Measurements from ENCODE around the gene CDH13.

DNA sequence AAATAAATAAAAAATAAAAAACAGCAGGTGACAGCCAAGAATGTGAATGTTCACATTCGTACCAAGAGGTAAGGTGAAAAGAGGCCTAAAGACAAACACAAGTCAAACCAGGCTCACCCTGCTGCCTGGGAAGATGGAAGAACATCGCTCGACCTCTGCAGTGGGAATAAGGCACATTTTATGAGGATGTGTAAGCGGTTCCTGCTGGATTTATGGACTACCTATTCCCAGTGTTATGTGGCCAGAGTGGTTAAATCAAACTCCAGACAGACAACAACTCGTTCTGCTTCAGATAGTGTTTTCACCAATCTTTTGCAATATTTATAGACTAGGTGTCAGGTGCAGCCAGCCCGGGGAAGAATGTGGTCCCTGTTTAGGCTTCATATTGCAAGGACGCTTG lies 966.0 kb downstream of the CDH13 start:
- TF ChIP-seq ZNF843 (tag by site-specific recombination; IDR thresholded peaks at IDR 0.05) = no peak
- no peak for TF ChIP-seq ZNF274 (IDR thresholded peaks at IDR 0.05; ENCODE audit: low read length)
- no peak for TF ChIP-seq ZNF274 (tag by site-specific recombination; IDR thresholded peaks at IDR 0.05; ENCODE audit: borderline replicate concordance)
- TF ChIP-seq, protein P1, sequence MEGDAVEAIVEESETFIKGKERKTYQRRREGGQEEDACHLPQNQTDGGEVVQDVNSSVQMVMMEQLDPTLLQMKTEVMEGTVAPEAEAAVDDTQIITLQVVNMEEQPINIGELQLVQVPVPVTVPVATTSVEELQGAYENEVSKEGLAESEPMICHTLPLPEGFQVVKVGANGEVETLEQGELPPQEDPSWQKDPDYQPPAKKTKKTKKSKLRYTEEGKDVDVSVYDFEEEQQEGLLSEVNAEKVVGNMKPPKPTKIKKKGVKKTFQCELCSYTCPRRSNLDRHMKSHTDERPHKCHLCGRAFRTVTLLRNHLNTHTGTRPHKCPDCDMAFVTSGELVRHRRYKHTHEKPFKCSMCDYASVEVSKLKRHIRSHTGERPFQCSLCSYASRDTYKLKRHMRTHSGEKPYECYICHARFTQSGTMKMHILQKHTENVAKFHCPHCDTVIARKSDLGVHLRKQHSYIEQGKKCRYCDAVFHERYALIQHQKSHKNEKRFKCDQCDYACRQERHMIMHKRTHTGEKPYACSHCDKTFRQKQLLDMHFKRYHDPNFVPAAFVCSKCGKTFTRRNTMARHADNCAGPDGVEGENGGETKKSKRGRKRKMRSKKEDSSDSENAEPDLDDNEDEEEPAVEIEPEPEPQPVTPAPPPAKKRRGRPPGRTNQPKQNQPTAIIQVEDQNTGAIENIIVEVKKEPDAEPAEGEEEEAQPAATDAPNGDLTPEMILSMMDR (tag by site-specific recombination; IDR thresholded peaks at IDR 0.05) = no peak
- TF ChIP-seq, protein P2, sequence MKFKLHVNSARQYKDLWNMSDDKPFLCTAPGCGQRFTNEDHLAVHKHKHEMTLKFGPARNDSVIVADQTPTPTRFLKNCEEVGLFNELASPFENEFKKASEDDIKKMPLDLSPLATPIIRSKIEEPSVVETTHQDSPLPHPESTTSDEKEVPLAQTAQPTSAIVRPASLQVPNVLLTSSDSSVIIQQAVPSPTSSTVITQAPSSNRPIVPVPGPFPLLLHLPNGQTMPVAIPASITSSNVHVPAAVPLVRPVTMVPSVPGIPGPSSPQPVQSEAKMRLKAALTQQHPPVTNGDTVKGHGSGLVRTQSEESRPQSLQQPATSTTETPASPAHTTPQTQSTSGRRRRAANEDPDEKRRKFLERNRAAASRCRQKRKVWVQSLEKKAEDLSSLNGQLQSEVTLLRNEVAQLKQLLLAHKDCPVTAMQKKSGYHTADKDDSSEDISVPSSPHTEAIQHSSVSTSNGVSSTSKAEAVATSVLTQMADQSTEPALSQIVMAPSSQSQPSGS (tag by site-specific recombination; IDR thresholded peaks at IDR 0.05; ENCODE audit: low read depth) = no peak
- TF ChIP-seq ZNF776 (tag by site-specific recombination; IDR thresholded peaks at IDR 0.05; ENCODE audit: borderline replicate concordance) = no peak
- TF ChIP-seq, protein P3, sequence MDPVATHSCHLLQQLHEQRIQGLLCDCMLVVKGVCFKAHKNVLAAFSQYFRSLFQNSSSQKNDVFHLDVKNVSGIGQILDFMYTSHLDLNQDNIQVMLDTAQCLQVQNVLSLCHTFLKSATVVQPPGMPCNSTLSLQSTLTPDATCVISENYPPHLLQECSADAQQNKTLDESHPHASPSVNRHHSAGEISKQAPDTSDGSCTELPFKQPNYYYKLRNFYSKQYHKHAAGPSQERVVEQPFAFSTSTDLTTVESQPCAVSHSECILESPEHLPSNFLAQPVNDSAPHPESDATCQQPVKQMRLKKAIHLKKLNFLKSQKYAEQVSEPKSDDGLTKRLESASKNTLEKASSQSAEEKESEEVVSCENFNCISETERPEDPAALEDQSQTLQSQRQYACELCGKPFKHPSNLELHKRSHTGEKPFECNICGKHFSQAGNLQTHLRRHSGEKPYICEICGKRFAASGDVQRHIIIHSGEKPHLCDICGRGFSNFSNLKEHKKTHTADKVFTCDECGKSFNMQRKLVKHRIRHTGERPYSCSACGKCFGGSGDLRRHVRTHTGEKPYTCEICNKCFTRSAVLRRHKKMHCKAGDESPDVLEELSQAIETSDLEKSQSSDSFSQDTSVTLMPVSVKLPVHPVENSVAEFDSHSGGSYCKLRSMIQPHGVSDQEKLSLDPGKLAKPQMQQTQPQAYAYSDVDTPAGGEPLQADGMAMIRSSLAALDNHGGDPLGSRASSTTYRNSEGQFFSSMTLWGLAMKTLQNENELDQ (tag by site-specific recombination; IDR thresholded peaks at IDR 0.05; ENCODE audit: low read depth) = no peak
- no peak for TF ChIP-seq ZBTB8A (tag by site-specific recombination; IDR thresholded peaks at IDR 0.05)
- no peak for TF ChIP-seq GLIS2 (tag by site-specific recombination; IDR thresholded peaks at IDR 0.05)
- no peak for TF ChIP-seq MZF1 (tag by site-specific recombination; IDR thresholded peaks at IDR 0.05; ENCODE audit: borderline replicate concordance)
- no peak for TF ChIP-seq ZBTB7A (tag by site-specific recombination; IDR thresholded peaks at IDR 0.05; ENCODE audit: low read depth)
- TF ChIP-seq ZNF571 (tag by site-specific recombination; IDR thresholded peaks at IDR 0.05) = no peak
- no peak for TF ChIP-seq ZNF354C (tag by site-specific recombination; IDR thresholded peaks at IDR 0.05; ENCODE audit: borderline replicate concordance, low read depth)

Measured in HEK293 (cell line).